Islet precursor cell (in vitro differentiated cells): Measurements from ENCODE around the gene MKLN1.
A peak's percentile ranks its signal among the peaks of the same experiment; 100 is the strongest.
"Not testable (repeated sequence)": the region's sequence is repeated elsewhere in the genome, so short reads cannot be mapped to it uniquely, and the experiment has no call there.

Source experiments
- DNase-seq: peaks from one replicate; pipeline ENCODE4 v3.0.0-alpha.2; 2018

MKLN1 gene

GRCh38 chr7:131503639-131504038 lies 176.0 kb downstream of the MKLN1 start:
- no peak for DNase-seq

- DNase-seq: no peak
Measured at GRCh38 chr7:131504157-131504899, 176.7 kb downstream of the MKLN1 start.

- DNase-seq: not testable (repeated sequence)
Measured at GRCh38 chr7:131505037-131505620, 177.5 kb downstream of the MKLN1 start.

- no peak for DNase-seq
Measured at GRCh38 chr7:131505636-131506557, 178.2 kb downstream of the MKLN1 start.

- no peak for DNase-seq
Measured at GRCh38 chr7:131506597-131506996, 178.9 kb downstream of the MKLN1 start.

GRCh38 chr7:131507592-131508331 lies 180.1 kb downstream of the MKLN1 start:
- DNase-seq: peak; percentile 83

GRCh38 chr7:131508754-131509486 lies 181.2 kb downstream of the MKLN1 start:
- no peak for DNase-seq

GRCh38 chr7:131509781-131510180 lies 182.1 kb downstream of the MKLN1 start:
- no peak for DNase-seq

GRCh38 chr7:131511071-131511470 lies 183.4 kb downstream of the MKLN1 start:
- DNase-seq: no peak

GRCh38 chr7:131511774-131512535 lies 184.3 kb downstream of the MKLN1 start:
- DNase-seq: no peak

GRCh38 chr7:131513245-131514061 lies 185.8 kb downstream of the MKLN1 start:
- peak; percentile 95 for DNase-seq

- DNase-seq: not testable (repeated sequence)
Measured at GRCh38 chr7:131515471-131515870, 187.8 kb downstream of the MKLN1 start.

- DNase-seq: no peak
Measured at GRCh38 chr7:131517218-131517923, 189.7 kb downstream of the MKLN1 start.

GRCh38 chr7:131518626-131519025 lies 190.9 kb downstream of the MKLN1 start:
- DNase-seq: no peak

GRCh38 chr7:131521651-131522163 lies 194.0 kb downstream of the MKLN1 start:
- peak; percentile 93 for DNase-seq

- DNase-seq: no peak
Measured at GRCh38 chr7:131522325-131522930, 194.8 kb downstream of the MKLN1 start.

GRCh38 chr7:131524115-131524514 lies 196.4 kb downstream of the MKLN1 start:
- DNase-seq: no peak

- DNase-seq: no peak
Measured at GRCh38 chr7:131524703-131525102, 197.0 kb downstream of the MKLN1 start.

GRCh38 chr7:131525820-131526219 lies 198.1 kb downstream of the MKLN1 start:
- no peak for DNase-seq
